ENCODE data around the gene TOMM40L. TPM values are rescaled to one million over a fixed set of nuclear protein-coding genes. Genes with fewer than 3 reads are reported as not detected.

Gene TOMM40L
- 18.5 TPM for total RNA-seq
- long read RNA-seq, transcript TOMM40L-202 (10 exons, 2,708 nt), result major isoform, 5 of 36 reads
- long read RNA-seq, partial matches to known transcripts, result 4 of 36 reads
- long read RNA-seq, other reads (novel, unspliced or antisense), result 25 of 36 reads

- DNase-seq (ENCODE audit: low spot score), result peak; percentile 92
These were observed at the start of gene TOMM40L for GRCh38 chr1:161225534-161226319. Gene TOMM40L (plus strand): TSS chr1:161226060. CDS start chr1:161226490, 430 bp downstream.

GRCh38 chr1:161176468-161177111 lies 49.3 kb upstream of the TOMM40L start:
- no peak for DNase-seq (ENCODE audit: low spot score)

GRCh38 chr1:161177112-161177935 lies 48.5 kb upstream of the TOMM40L start, which contains the start of gene B4GALT3:
Gene B4GALT3 (minus strand): TSS chr1:161177507. CDS start chr1:161176060, 1,447 bp downstream.
- peak; percentile 98 for DNase-seq (ENCODE audit: low spot score)

- no peak for DNase-seq (ENCODE audit: low spot score)
These were observed 48.0 kb upstream of the TOMM40L start for GRCh38 chr1:161177936-161178244.

- DNase-seq (ENCODE audit: low spot score), result no peak
These were observed 46.2 kb upstream of the TOMM40L start for GRCh38 chr1:161179698-161180097.

GRCh38 chr1:161180639-161181038 lies 45.2 kb upstream of the TOMM40L start:
- DNase-seq (ENCODE audit: low spot score), result no peak

GRCh38 chr1:161182214-161182613 lies 43.6 kb upstream of the TOMM40L start:
- DNase-seq (ENCODE audit: low spot score), result no peak

GRCh38 chr1:161185282-161185682 lies 40.6 kb upstream of the TOMM40L start:
- no peak for DNase-seq (ENCODE audit: low spot score)

GRCh38 chr1:161185732-161186311 lies 40.0 kb upstream of the TOMM40L start:
- no peak for DNase-seq (ENCODE audit: low spot score)

- no peak for DNase-seq (ENCODE audit: low spot score)
These were observed 38.5 kb upstream of the TOMM40L start for GRCh38 chr1:161187311-161187710.

GRCh38 chr1:161188381-161188780 lies 37.5 kb upstream of the TOMM40L start:
- DNase-seq (ENCODE audit: low spot score), result no peak

GRCh38 chr1:161189036-161189435 lies 36.8 kb upstream of the TOMM40L start:
- DNase-seq (ENCODE audit: low spot score), result no peak

GRCh38 chr1:161190962-161191521 lies 34.8 kb upstream of the TOMM40L start:
- DNase-seq (ENCODE audit: low spot score), result no peak

- no peak for DNase-seq (ENCODE audit: low spot score)
These were observed 33.9 kb upstream of the TOMM40L start for GRCh38 chr1:161191971-161192370.

GRCh38 chr1:161192476-161193465 lies 33.1 kb upstream of the TOMM40L start:
- DNase-seq (ENCODE audit: low spot score), result no peak

- DNase-seq (ENCODE audit: low spot score), result no peak
These were observed 32.2 kb upstream of the TOMM40L start for GRCh38 chr1:161193561-161194235.

- DNase-seq (ENCODE audit: low spot score), result no peak
These were observed 30.7 kb upstream of the TOMM40L start for GRCh38 chr1:161195171-161195570.

GRCh38 chr1:161196111-161196510 lies 29.7 kb upstream of the TOMM40L start:
- DNase-seq (ENCODE audit: low spot score), result no peak

Measured in mesenteric fat pad (tissue), 1 donor.